Urothelium cell line (cell line): ENCODE data around the gene GSG1.
"Not testable (repeated sequence)": the region's sequence is repeated elsewhere in the genome, so short reads cannot be mapped to it uniquely, and the experiment has no call there.

Source experiments
- DNase-seq: peaks from one replicate; pipeline ENCODE4 v3.0.0; 2011; ENCODE audit warnings: low spot score, mixed read lengths
- FAIRE-seq: peaks from 2 replicates; lab custom pipeline; 2011; peaks lifted over from hg19 to GRCh38; lab: Jason Lieb, UNC

The GSG1 gene

DNA sequence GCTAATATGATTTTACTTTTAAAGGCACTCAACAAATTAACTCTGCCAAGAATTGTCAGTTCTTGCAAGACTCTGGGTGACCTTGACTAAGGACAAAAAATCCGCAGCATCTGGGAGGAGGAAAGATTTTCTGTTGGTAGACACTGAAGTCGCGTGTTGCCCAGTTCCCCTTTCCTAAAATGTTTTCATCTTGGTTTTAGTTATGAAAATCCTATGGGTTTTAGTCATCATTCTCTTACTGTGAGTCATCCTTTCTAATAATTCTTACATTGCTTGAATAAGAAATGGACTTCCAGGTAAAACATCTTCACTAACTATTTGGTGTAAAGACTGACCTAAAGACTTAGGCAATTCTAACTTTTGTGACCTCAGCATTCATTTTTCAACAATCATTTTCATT, 9.1 kb downstream of the GSG1 start:
- no peak for FAIRE-seq
- peak; percentile 62 for DNase-seq

DNA sequence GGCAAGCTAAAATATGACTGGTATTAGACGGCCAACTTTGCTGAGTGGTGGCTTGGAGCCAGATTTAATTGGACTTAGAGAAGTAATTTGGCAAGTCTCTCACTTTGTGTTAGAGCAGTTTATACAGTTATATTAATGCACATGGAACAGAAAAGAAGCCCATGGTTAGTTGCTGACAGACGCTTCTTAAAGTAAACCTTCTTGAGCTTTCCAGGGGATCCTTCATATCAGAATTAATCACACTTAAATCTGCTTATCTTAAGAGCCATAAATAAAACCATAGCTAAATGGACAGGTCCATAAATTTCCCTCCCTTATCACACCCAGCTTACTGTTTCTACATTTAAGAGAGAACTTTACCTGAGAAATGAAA, 9.6 kb downstream of the GSG1 start:
- no peak for DNase-seq
- FAIRE-seq: no peak

DNA sequence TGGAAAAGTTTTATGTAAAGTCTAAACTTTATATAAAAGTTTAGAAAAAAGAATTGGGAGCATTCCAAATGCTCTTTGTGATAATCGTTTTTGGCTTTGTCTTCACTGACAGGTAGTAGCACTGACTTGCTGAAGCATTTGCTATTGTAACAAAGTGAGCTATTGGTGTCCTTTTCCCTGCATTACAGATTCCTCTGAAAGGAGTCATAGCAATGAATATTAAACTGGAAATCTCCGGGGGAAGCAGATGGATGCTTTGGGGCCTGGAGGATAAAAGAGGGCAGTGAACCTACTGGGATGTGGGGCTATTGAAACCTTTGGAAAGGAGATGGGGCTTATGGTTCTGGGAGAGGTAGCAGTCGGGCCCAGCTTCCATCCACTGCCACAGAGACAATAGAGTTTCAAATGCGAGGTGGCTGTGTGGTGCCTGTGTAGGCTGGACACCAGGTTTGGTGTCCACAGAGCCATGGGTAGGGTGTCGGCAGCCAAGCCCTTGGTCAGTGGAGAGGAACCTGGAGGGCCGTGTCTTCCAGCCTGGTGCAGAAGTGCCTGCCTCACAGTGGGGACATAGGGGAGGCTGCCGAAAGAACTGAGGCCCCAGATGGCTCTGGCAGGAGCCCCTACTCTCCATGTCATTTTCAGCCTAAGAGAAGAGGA, 10.1 kb downstream of the GSG1 start:
- no peak for FAIRE-seq
- peak; percentile 44 for DNase-seq

DNA sequence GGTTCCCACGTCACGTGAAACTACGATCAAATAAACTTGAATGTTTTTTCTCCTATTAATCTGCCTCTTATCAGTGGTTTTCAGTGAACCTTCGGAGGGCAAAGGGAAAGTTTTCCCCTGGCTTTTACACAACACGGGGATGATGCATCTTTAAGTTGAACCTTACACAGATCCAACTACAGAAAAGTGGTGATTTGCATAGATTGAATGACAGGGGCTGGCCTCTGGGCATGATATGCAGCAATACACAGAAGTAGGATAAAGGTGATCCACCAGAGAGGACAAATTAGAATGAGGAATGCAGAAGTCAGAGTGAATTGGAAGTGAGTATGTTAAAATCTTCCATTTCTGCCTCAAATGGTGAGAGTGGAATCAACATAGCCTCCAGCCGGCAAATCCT, 11.6 kb downstream of the GSG1 start:
- FAIRE-seq: peak; percentile 73
- no peak for DNase-seq

DNA sequence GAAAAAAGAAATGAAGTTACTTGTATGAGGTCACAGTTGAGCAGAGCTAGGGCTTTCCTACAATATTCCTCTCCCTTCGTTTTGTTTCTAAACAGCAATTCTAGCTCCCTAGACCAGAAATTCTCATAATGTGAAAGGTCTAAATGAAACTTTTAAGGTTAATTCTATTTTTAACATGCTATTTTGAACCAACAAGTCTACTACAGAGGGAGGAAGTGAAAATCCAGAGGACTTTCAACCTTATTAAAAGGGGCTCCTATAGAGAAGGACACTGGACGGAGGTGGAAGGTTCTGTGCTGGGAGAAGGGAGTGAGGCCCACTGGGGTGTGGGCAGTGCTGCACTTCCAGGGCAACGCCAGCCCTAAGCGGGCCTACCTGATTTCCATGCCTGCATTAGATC, 13.4 kb downstream of the GSG1 start:
- FAIRE-seq (no peak), DNase-seq (no peak)

DNA sequence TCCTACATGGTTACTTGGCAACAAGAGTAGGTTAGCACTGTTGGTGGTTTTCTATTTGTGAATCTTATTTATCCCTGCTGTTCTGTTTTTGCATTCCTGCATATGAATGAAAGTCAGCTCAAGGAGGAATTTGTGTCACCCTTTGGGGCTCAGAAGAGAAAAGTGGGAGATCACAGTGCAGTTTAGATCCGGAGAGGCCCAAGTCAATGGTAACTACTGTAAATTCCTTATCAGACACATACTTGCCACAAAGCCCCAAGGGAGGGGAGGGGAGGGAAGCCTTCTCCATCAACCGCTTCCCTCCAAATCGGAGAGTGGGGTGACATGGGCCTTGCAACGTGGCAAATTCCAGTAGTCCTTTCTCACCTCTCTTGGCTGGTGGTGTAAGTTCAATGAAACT, 15.0 kb downstream of the GSG1 start:
- DNase-seq: no peak
- no peak for FAIRE-seq

DNA sequence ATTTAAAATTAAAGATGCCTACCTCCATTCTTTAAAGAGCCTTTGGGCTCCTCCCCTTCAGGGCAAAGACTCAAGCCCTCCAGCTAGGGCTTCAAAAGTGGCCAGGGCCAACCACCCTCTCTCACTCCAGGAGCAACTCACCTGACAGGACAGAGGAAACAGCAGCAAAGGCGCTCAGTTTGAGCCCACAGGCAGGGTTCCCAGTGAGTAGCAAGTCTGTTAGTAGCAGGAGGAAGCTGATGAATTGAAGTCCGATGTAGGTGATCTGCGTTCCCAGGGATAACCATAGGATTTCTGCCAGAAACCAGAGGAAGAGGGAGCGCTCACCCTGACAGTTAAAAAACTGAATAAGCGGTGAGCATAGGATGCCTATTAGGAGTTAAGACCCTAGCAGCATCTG, 15.7 kb downstream of the GSG1 start:
- DNase-seq (no peak), FAIRE-seq (no peak)

DNA sequence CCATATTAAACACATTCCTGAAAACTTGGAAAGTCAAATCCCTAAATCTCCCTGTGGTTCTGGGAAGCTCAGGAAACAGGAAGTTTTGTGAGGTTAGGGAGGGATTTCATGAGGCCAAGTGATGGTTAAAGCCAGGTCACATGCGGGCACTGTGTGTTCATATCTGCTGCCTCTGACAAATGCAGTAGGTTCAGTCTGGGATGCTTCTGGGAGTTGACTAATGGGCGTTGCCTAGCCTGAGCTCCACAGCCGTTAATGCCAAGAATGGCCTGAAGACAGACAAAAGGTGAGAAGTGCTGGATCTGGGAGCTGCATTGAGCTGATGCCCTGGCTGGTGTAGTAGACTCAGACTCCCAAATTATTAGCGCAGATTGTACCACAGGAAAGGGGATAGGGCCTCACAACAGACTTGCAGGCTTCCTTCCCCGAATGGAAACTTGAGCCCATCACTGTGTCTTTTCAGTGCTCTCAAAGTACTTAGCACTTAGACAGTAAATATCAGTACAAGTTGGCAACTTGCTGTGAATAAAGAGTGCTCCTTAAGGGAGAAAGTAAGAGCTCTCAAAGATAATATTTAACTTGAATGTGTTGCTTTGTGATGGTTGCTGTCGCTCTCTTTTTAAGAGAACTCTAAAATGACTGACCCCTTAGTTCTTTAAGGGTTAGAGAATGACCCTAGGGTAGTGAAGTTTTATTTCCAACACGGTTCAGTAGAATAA, 17.3 kb downstream of the GSG1 start:
- peak; percentile 63 for FAIRE-seq

DNA sequence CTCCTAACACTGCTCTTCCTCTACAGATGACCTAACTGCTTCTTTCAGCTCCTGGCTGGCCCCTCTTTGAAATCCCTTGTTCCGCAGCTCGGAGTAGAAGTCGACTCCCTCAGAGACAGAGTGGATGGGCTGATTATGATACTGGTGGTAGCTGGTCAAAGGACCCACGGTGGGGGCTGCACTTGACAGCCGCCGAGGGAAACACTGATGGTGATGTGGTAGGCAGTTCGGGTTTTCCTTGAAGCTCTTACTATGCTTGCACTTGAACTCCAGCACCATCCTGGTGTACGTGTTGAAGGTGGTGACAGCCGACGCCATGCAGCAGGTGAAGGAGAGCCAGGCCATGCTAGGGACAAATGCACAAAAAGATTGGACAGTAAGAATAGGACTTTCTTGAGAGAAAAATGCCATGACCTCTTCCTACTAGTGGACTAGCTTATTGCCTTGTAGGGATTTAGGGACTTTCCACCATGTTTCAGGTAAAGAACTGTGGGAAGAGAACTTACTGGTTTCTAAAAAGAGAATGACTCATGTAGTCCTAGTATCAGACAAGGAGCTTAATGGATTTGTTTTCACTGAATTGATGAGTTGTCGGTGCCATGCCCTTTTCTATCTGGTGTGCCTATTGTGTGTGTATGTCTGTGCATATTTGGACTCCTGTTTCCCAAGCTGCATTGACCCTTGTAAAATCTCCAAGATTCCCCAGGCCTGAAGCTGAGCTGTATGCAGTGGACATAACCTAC, 18.4 kb downstream of the GSG1 start:
- FAIRE-seq (no peak), DNase-seq (no peak)

More for the DNA sequence above, 17.3 kb downstream of the GSG1 start:
- no peak for DNase-seq

DNA sequence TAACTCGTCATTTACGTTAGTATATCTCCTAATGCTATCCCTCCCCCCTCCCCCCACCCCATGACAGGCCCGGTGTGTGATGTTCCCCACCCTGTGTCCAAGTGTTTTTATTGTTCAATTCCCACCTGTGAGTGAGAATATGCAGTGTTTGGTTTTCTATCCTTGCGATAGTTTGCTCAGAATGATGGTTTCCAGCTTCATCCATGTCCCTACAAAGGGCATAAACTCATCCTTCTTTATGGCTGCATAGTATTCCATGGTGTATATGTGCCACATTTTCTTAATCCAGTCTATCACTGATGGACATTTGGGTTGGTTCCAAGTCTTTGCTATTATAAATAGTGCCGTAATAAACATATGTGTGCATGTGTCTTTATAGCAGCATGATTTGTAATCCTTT, 19.8 kb downstream of the GSG1 start:
- not testable (repeated sequence) for DNase-seq, FAIRE-seq

DNA sequence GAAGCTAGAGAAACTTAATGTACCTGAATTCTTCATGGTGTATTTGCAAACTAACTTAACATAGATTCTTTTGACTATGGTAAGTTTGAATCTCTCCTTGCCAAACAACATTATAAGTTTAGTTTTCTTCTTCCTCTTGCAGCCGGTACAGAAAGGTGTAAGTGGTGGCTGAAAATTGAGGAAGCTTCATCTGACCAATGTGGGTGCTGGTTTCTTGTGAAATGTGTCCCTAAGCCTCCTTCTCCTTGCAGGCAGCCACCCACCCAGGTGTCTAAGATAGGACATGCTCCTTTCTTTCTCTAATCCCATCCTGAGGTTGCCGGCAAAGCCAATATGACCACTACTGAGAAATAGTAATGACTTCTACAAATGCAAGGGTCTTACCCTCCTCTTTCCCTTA, 20.6 kb downstream of the GSG1 start:
- DNase-seq (no peak), FAIRE-seq (no peak)

DNA sequence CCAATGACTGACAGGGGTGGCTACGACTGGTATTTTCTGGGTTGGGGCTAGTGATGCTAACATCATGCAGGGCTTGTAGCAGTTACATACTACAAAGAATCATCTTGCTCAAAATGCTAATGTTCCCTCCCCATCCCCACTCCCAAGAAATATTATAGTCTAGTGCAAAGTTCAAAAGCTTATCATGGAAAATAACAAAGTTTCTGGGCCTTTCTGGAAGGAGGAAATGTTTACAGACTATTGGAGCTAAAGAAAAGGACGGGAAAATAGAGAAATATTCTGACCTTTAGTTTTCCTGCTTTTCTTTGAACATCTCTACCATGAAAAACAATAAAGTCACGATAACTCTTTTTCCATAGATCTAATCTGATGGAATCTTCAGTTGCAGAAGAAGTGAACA, 23.2 kb downstream of the GSG1 start:
- DNase-seq: no peak
- no peak for FAIRE-seq

DNA sequence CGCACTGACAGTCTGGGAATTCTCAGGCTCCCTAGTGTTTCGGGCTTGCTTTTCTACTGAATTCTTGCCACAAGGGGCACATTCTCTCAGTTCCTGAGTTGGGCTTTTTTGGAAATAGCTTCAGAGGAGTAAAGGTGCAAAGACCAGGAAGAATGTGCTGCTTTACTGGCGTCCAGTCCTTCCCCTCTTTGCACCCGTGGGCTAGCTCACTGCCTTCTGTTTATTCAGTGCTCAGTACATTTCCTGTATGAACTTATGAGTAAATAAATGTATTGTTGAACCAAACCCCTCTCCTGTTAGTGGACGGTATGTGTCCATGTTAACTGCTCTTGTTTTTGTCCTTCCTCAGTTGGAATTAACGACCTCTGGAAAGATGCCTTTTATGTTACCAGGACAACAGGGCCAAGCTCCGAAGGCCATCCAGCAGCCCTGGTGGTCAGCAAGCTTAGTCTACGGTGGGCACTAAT, 24.0 kb downstream of the GSG1 start:
- peak; percentile 58 for FAIRE-seq

DNA sequence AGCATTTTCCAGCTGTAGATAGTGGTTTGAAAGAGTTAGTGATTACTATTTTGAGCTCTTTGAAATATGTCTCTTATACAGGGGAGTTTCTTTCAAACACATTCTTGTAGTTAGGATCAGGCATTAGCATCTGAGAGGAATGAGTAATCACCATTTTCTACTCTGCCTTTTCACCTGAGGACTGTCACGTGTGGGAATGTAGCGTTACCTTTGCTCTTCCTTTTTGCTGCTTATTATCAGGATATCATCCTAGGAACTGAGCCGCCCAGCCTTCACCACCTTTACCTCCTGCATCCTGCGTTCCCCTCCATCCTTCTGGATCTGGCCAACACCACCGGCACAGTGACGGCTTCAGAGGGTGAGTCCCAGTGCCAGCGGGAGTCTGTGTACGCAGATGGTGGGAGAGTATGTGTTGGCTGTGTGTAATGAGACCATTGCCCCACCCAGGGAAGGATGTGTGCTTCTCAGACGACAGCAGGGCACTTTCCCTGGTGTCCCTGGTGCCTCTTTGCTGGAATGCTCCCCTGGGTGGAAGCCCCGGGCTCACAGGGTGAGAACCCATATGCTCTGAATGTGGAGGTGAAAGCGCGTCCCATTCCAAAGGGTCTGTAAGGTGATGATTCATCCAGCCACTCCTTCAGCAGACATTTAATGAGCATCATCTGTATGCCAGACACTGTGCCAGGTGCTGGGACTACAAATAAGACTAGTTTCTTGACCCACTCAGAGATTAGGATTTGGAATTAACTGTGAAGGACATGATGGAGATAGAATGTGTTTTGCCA, 27.5 kb downstream of the GSG1 start:
- DNase-seq: no peak
- peak; percentile 92 for FAIRE-seq

More for the DNA sequence above, 24.0 kb downstream of the GSG1 start:
- DNase-seq: no peak

DNA sequence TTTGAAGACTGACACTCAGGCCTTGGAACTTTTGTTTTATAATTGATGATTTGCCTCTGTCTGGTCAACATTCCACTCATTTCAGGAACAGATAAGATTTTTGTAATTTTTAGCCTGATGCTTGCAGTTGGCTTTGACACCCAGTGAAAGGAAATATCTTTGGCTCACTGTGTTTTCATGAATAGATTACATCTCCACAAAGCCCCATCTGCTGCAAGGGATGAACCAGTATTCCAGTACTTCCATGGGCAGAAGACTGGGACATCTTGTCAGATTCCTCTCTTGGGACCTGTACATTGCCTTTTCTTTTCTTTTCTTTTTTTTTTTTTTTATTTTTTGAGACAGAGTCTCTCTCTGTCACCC, 28.4 kb downstream of the GSG1 start:
- DNase-seq (no peak), FAIRE-seq (peak; percentile 56)

DNA sequence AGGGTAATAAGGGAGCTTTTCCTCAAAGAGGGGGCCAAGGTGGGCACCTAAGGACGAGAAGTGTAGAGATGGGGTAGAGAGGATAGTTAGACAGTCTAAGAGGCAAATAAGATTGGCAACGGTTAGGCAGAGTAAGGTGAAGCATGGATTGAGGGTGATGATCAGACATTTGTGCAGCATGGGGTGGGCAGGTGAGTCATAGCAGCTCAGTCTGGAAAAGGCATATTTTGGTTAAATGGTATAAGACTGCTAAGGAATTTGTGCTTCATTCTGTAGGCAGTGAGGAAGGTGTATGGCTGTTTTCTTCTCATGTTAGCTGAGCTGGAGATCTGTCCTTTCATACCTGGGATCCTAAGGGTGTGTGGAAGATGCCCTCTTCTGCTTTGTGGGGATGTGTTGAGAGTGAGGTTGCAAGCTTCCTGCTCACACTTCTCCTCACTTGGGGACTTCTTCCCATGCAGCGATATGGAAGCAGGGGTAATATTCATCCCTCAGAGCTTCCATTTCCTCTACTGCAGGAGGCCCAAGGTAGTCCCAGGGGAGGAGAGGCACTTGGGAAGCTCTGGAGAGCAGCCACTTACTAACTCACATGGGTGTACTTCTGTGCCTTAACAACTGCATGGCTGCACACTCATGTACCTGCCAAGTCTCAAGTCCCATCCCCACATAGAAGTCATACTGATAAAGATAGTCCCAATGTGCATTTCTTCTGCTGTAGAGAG, 28.9 kb downstream of the GSG1 start:
- DNase-seq (peak; percentile 32), FAIRE-seq (peak; percentile 97)

DNA sequence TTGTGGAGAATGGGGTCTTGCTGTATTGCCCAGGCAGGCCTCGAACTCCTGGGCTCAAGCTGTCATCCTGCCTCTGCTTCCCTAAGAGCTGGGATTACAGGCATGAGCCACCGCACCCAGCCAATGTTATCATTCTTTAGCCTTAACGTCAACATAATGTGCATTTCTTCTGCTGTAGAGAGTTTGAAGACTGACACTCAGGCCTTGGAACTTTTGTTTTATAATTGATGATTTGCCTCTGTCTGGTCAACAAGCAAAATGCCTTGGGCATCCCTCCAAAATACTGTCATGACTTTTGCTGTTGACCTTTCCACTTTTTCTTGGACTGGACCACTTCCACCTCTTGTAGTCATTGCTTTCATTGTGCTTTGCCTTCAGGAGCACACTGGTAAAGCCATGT, 30.3 kb downstream of the GSG1 start:
- DNase-seq: no peak
- FAIRE-seq: peak; percentile 23

DNA sequence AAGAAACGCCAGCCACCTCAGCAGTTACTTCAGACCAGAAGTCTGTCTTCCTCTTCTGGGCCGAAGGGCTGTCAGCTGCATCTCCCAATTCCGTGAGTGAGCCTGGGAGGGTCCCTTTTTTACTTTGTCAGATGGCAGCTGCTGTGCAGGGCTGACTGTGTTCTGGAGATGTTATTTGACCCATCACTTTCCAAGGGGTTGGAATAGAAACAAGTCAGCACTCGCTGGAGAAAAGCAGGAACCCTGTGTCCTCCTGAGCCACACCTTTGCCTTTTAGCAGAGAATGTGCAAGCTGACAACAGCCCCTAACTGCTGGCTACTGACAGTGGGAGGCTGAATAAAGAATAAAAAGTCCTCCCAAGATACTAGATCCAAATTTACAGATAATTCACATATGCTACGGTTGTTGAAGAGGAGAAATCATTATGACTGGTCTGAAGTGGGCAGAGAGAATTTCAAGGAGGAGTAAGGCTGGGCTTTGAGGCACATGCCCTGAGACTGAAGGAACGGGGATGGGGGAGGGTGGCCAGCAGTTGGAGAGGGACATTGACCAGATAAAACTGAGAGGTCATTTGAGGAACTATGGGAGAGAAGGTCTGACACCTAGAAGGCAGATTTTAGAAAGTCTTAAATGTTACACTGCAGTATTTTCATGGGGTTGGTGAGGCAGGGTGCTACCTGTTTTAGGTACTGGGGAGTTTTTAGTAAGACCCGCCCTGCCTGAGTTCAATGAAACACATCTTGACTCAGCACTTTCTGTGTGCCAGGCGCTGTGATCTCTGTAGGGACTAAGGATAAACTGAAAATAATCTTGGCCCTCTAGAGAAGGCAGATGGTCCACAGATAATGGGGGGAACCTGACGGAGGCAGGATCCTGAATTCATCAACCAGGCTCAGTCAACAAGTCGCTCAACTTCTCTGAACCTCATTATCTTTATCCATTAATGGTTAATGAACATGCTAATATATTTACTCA, 31.9 kb downstream of the GSG1 start:
- peak; percentile 63 for FAIRE-seq
- no peak for DNase-seq

DNA sequence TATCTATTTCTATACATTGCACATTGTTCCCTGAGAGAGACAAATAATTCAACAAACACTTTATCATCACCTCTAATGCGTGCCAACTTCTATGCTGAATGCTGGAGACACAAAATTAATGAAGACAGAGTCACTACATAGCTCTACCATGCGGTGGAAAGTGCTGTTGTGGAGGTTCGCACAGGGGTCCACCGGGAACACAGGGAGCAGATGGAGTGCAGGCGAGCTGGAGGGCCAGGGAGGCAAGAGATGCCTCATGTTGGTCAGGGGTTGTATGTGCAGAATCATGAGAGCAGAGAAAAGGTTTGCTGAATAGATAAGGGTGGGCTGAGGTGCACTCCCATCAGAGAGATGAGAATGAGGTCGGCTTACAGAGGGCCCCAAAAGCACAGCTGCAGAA, 34.1 kb downstream of the GSG1 start:
- FAIRE-seq: peak; percentile 27
- no peak for DNase-seq
